BE2C (cell line): Measurements from ENCODE around the gene CLASP1.
"Not testable (repeated sequence)": the region's sequence is repeated elsewhere in the genome, so short reads cannot be mapped to it uniquely, and the experiment has no call there.

Experiments used
- DNase-seq: peaks from one replicate; pipeline ENCODE4 v3.0.0-alpha.2; 2020
- H3K27me3 ChIP-seq: fragments of 250-450 bp; sonication (Bioruptor Pico); 2 replicates; pipeline ENCODE4 v1.5.1; 2020; ENCODE audit warnings: mild to moderate bottlenecking
- H3K36me3 ChIP-seq: fragments of 250-450 bp; sonication (Bioruptor Pico); 2 replicates; pipeline ENCODE4 v1.5.1; 2020; ENCODE audit warnings: mild to moderate bottlenecking
- H3K4me1 ChIP-seq: fragments of 250-450 bp; sonication (Bioruptor Pico); 2 replicates; pipeline ENCODE4 v1.5.1; 2020
- H3K4me3 ChIP-seq: 2 replicates; pipeline ENCODE4 v1.5.1; 2011; ENCODE audit warnings: low read depth, low read length
- H3K9me3 ChIP-seq: fragments of 250-450 bp; sonication (Bioruptor Pico); 2 replicates; pipeline ENCODE4 v1.5.1; 2020
- TF ChIP-seq, protein P1 (sequence below): IDR thresholded peaks from 2 replicates; pipeline ENCODE4 v1.5.1; 2012; ENCODE audit warnings: mild to moderate bottlenecking, low read depth, low read length

The CLASP1 gene

DNA sequence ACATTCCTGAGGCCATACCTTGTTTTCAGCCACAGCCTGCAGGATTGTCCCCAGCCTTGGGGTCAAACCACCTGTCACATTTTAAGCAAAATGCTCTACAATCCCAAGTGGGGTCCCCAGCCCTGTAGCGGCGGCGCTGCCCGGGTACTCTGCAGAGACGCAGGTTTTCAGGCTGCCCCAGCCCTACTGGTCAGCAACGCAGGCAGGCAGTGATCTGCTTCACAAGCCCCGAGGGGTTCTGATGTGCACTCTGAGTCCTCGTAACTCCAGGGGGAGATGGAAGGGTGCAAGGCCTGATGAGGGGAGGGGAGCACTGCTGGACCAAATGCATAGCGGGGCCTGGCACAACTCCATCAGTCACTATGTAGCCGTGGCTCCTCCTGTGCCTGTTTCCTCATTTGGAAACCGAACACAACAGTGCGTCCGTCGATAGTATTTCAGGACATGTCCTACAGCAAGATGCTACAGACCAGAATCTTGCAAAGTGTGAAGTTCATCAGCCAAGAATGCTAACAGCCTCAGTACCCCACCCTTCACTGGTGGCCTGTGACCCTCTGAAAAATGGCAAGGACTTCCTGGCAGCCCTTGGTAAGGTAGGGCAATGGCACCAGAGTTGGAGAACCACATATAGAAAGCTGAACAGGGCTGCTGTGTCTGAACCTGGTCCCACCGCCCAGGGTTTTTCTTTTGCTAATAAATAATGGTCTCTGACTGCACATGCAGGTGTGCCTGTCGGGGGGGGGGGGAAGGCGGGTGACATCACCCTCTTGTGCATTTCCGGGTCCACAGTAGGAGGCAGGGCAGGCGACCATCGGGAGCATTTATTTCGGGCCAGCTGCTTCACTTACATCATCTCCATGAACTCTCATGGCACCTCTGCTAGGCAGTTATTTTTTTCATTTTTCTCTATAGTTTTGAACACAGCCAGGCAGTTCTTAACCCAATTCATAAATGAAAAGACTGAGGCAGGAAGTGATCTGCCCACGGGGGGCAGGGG, 313.7 kb downstream of the CLASP1 start:
- H3K4me3 ChIP-seq: no peak overlapping the region
- DNase-seq: no peak
- no peaks in the 10 kb centered on the region for H3K9me3 ChIP-seq

DNA sequence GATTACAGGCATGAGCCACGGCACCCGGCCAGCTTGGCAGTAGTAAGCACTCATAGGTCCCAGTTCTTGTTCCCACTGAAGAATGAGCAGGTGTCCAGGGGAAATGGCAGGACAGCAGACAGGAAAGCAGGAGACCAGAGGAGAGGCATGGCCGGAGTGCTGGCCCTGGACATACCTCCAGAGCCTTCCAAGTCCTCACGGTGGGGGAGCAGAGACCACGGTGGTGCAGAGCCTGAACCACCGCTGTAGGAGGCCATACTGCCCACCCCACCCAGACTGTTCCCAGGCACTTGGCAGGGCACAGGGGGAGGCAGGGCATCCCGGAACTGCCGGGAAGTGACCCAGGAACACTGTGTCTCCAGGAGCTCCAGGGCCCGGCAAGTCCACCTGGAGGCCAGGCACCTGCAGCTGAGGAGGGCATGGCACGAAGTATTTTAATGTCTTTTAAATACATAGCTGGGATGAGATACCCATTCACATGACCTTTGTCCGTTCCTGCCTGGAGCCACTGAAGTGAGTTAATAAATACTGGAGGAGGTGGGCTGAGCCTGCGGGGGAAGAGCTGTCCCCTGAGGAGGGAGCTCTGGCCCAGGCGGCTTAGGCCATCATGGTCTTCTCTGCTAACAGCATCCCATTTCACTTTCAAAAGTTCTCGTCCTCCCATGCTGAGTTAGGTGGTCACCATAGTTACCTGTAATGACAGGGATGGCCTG, 314.5 kb downstream of the CLASP1 start:
- no peak for DNase-seq
- Histone ChIP-seq H3K4me1 (no peaks in the 10 kb centered on the region), H3K9me3 (no peaks in the 10 kb centered on the region), H3K4me3 (no peak overlapping the region), H3K27me3 (no peaks in the 10 kb centered on the region), H3K36me3 (no peaks in the 10 kb centered on the region)
- TF ChIP-seq, protein P1, sequence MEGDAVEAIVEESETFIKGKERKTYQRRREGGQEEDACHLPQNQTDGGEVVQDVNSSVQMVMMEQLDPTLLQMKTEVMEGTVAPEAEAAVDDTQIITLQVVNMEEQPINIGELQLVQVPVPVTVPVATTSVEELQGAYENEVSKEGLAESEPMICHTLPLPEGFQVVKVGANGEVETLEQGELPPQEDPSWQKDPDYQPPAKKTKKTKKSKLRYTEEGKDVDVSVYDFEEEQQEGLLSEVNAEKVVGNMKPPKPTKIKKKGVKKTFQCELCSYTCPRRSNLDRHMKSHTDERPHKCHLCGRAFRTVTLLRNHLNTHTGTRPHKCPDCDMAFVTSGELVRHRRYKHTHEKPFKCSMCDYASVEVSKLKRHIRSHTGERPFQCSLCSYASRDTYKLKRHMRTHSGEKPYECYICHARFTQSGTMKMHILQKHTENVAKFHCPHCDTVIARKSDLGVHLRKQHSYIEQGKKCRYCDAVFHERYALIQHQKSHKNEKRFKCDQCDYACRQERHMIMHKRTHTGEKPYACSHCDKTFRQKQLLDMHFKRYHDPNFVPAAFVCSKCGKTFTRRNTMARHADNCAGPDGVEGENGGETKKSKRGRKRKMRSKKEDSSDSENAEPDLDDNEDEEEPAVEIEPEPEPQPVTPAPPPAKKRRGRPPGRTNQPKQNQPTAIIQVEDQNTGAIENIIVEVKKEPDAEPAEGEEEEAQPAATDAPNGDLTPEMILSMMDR: no peak

More for the DNA sequence above, 313.7 kb downstream of the CLASP1 start:
- H3K4me1 ChIP-seq: no peaks in the 10 kb centered on the region
- no peaks in the 10 kb centered on the region for H3K27me3 ChIP-seq
- TF ChIP-seq, protein P1: no peak
- no peaks in the 10 kb centered on the region for H3K36me3 ChIP-seq

DNA sequence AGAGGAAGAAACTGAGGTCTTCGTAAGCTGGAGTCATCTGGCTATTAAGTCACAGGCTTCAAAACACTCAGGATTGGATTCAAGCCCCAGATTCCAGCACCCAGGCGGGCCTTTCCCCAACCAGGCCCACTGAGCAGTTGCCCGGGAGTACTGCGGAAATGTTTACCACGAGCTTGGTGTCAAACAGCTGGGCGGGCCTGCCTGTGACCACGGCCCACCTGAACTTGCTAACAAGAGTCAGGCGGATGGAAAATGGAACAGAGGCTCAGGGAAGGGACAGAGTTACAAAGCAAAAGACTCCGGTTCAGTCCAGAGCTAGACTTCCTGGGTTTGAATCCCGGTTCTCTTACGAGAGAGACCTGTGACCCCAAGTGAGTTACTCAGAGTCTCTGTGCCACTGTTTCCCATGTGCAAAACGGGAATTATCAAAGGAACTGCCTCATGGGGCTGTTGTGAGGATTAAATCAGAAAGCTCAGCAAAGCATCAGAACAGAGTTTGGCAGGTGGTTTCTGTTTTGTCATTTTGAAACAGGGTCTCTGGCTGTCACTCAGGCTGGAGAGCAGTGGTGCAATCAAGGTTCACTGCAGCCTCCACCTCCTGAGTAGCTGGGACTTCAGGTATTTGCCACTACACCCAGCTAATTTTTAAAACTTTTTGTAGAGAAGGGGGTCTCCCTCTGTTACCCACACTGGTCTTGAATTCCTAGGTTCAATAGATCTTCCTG, 315.3 kb downstream of the CLASP1 start:
- DNase-seq: no peak
- H3K4me1 ChIP-seq: no peaks in the 10 kb centered on the region
- H3K9me3 ChIP-seq: no peaks in the 10 kb centered on the region
- no peaks in the 10 kb centered on the region for H3K27me3 ChIP-seq
- H3K36me3 ChIP-seq: no peaks in the 10 kb centered on the region
- TF ChIP-seq, protein P1: no peak
- no peak overlapping the region for H3K4me3 ChIP-seq

DNA sequence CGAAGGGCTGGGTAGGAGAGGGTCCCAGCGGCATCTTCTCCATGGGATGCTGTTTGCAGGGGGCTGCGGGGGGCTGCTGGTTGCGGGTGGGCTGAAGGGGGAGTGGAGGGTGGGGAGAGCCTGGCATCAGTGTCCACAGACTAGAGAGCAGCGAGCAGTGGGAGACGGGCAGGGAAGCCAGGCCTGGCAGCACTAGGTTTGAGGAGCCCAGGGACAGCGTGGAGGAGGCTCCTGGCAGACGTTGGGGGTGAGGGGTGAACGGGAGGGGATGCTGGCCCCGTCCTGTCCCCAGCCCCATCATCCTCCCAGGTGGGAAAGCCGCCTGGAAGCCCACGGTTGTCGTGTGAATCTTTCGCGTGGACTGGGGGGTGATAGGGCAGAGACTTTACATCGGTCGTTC, 316.0 kb downstream of the CLASP1 start:
- Histone ChIP-seq H3K27me3 (no peaks in the 10 kb centered on the region), H3K36me3 (no peaks in the 10 kb centered on the region), H3K4me3 (no peak overlapping the region), H3K9me3 (no peaks in the 10 kb centered on the region), H3K4me1 (no peaks in the 10 kb centered on the region)
- TF ChIP-seq, protein P1: no peak
- DNase-seq: no peak

DNA sequence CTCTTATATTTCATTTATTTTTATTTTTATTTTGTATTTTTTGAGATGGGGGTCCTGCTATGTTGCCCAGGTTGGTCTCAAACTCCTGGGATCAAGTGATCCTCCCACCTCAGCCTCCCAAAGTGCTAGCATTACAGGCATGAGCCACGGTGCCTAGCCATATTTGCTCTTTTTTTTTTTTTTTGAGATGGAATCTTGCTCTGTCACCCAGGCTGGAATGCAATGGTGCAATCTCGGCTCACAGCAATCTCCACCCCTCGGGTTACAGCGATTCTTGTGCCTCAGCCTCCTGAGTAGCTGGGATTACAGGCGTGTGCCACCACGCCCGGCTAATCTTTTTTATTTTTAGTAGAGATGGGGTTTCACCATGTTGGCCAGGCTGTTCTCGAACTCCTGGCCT, 317.9 kb downstream of the CLASP1 start:
- not testable (repeated sequence) for H3K27me3 ChIP-seq, H3K4me3 ChIP-seq, H3K9me3 ChIP-seq, H3K36me3 ChIP-seq, DNase-seq, H3K4me1 ChIP-seq

DNA sequence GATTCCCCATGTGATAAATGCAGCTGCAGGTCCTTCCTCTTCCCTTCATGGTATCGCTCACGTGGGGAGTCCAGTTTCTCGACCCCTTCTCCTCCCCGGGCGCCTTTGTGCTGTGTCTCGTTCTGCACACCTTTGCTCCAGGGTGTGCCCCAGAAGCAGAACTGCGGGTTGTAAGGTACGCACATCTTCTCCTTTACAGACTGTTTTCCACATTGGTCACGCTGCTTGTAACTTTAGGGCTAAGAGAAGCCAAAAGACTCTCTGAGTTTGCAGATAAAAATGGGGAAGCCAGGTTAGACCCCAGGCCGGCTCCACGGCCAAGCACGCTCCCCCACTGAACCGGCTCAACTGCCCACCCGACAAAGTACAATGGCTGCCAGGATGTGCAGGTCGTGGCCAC, 318.3 kb downstream of the CLASP1 start:
- Histone ChIP-seq H3K9me3 (no peaks in the 10 kb centered on the region), H3K36me3 (no peaks in the 10 kb centered on the region), H3K27me3 (no peaks in the 10 kb centered on the region), H3K4me1 (no peaks in the 10 kb centered on the region), H3K4me3 (no peak overlapping the region)
- TF ChIP-seq, protein P1: no peak
- no peak for DNase-seq
